ENCODE measurements around the gene MADCAM1.
A peak's percentile ranks its signal among the peaks of the same experiment; 100 is the strongest.
"Not testable (repeated sequence)": the region's sequence is repeated elsewhere in the genome, so short reads cannot be mapped to it uniquely, and the experiment has no call there.

MADCAM1 gene

GRCh38 chr19:496112-496665 is at the start of gene MADCAM1:
MADCAM1 (plus strand) TSS chr19:496486; CDS start chr19:496500, 14 bp downstream.
- ATAC-seq = no peak

- ATAC-seq = no peak
Observed at GRCh38 chr19:447064-447426, 49.2 kb upstream of the MADCAM1 start.

GRCh38 chr19:447816-448560 is 48.3 kb upstream of the MADCAM1 start:
- ATAC-seq = no peak

- ATAC-seq = no peak
Observed at GRCh38 chr19:449916-450315, 46.4 kb upstream of the MADCAM1 start.

- not testable (repeated sequence) for ATAC-seq
Observed at GRCh38 chr19:450912-451481, 45.3 kb upstream of the MADCAM1 start.

GRCh38 chr19:452829-453228 is 43.5 kb upstream of the MADCAM1 start:
- ATAC-seq = no peak

- ATAC-seq = no peak
Observed at GRCh38 chr19:453606-454005, 42.7 kb upstream of the MADCAM1 start.

- ATAC-seq = no peak
Observed at GRCh38 chr19:455031-455705, 41.1 kb upstream of the MADCAM1 start.

GRCh38 chr19:455851-456546 is 40.3 kb upstream of the MADCAM1 start:
- ATAC-seq = no peak

- no peak for ATAC-seq
Observed at GRCh38 chr19:456547-457110, 39.7 kb upstream of the MADCAM1 start.

- no peak for ATAC-seq
Observed at GRCh38 chr19:457636-458035, 38.6 kb upstream of the MADCAM1 start.

- no peak for ATAC-seq
Observed at GRCh38 chr19:458091-459042, 37.9 kb upstream of the MADCAM1 start.

GRCh38 chr19:459724-460511 is 36.4 kb upstream of the MADCAM1 start:
- peak in 1 of 2 donors; percentile 36 for ATAC-seq

GRCh38 chr19:460877-461720 is 35.2 kb upstream of the MADCAM1 start, which contains the start of gene SHC2:
SHC2 (minus strand) TSS chr19:461033; CDS start chr19:460996, 37 bp downstream.
- no peak for ATAC-seq

GRCh38 chr19:461721-462551 is 34.4 kb upstream of the MADCAM1 start:
- no peak for ATAC-seq

- no peak for ATAC-seq
Observed at GRCh38 chr19:463483-464207, 32.6 kb upstream of the MADCAM1 start.

- no peak for ATAC-seq
Observed at GRCh38 chr19:464208-464545, 32.1 kb upstream of the MADCAM1 start.

Data from activated CD4-positive, CD25-positive, alpha-beta regulatory T cell treated with anti-CD3 and anti-CD28 coated beads, Interleukin-2, amount 50 U/mL, for 24 hours (primary cell).